GM12872 (cell line): ENCODE results near the gene ECHS1.

Experiments used
- CTCF ChIP-seq: IDR thresholded peaks from 3 replicates; pipeline ENCODE4 v1.5.1; 2011; ENCODE audit warnings: low read depth, mild to moderate bottlenecking, low read length, moderate library complexity; ENCODE audit not compliant: insufficient read depth

Gene ECHS1

GRCh38 chr10:133388973-133389818, 16.0 kb upstream of the ECHS1 start:
- TF ChIP-seq CTCF = no peak

- TF ChIP-seq CTCF = no peak
Measured at GRCh38 chr10:133388236-133388972, 15.2 kb upstream of the ECHS1 start.

GRCh38 chr10:133385214-133385613, 12.1 kb upstream of the ECHS1 start:
- TF ChIP-seq CTCF = no peak

- TF ChIP-seq CTCF = no peak
Measured at GRCh38 chr10:133384071-133384470, 10.9 kb upstream of the ECHS1 start.

GRCh38 chr10:133383551-133383950, 10.4 kb upstream of the ECHS1 start:
- no peak for TF ChIP-seq CTCF

GRCh38 chr10:133381036-133381435, 7.9 kb upstream of the ECHS1 start:
- TF ChIP-seq CTCF = no peak

- TF ChIP-seq CTCF = no peak
Measured at GRCh38 chr10:133379801-133380666, 6.9 kb upstream of the ECHS1 start.
